ENCODE results near the gene IL16. TPM values are rescaled to one million over a fixed set of nuclear protein-coding genes. Genes with fewer than 3 reads are reported as not detected.
"Not testable (repeated sequence)": the region's sequence is repeated elsewhere in the genome, so short reads cannot be mapped to it uniquely, and the experiment has no call there.

IL16 gene
- total RNA-seq, 2 experiments from 2014 or later, result 76.0 to 81.3 TPM

- no peaks in the 10 kb centered on the region for H4K20me1 ChIP-seq (ENCODE audit: insufficient read depth, low read length)
- no peaks in the 10 kb centered on the region for H3K79me2 ChIP-seq (ENCODE audit: insufficient read depth, low read depth, low read length)
- intact Hi-C loops (cut with micrococcal nuclease; ENCODE audit: unreplicated experiment), result loop anchor here (10.0 kb wide), 1 partner anchor 178 kb away; no protein-coding TSS in a partner anchor
- BruUV-seq (replicated peaks), result no TSS peak
- no peak for TF ChIP-seq CTCF (conservative IDR thresholded peaks at IDR 0.05; ENCODE audit: low read length)
- no peak for TF ChIP-seq EZH2phosphoT487 (IDR thresholded peaks at IDR 0.05; ENCODE audit: borderline replicate concordance, low read depth, low read length)
- H3K9me2 ChIP-seq (ENCODE audit: insufficient read depth, low read length), result no peaks in the 10 kb centered on the region
- no peak for DNase-seq (ENCODE audit: low spot score)
- no peak overlapping the region for H3K4me2 ChIP-seq (ENCODE audit: low read length)
- H2AFZ ChIP-seq (ENCODE audit: low read length), result no peak overlapping the region
- H3K36me3 ChIP-seq (ENCODE audit: insufficient read depth, low read length), result no peaks in the 10 kb centered on the region
- H3K4me3 ChIP-seq (ENCODE audit: low read depth, low read length, poor library complexity, severe bottlenecking), result no peak overlapping the region
- ChIA-PET CTCF (ENCODE audit: unreplicated experiment) (interaction anchor here (5.1 kb wide), 1 partner anchor 110 kb away, joined by 58 read pairs; no protein-coding TSS in a partner anchor), POLR2A (interaction anchor here (0.5 kb wide), 1 partner anchor 872 kb away, joined by 5 read pairs; no protein-coding TSS in a partner anchor)
- H3K9me3 ChIP-seq (ENCODE audit: low read length), result no peaks in the 10 kb centered on the region
- no peak overlapping the region for H3K27ac ChIP-seq (ENCODE audit: low read depth, low read length, poor library complexity, severe bottlenecking)
- no peaks in the 10 kb centered on the region for H3K4me1 ChIP-seq (ENCODE audit: insufficient read depth, low read length, poor library complexity, severe bottlenecking)
Measured at GRCh38 chr15:81156324-81156723, 40.4 kb upstream of the IL16 start.

- no peaks in the 10 kb centered on the region for H3K9me2 ChIP-seq (ENCODE audit: insufficient read depth, low read length)
- intact Hi-C loops (cut with micrococcal nuclease; ENCODE audit: unreplicated experiment), result loop anchor here (10.0 kb wide), 1 partner anchor 177 kb away; no protein-coding TSS in a partner anchor
- H2AFZ ChIP-seq (ENCODE audit: low read length), result no peak overlapping the region
- no peaks in the 10 kb centered on the region for H3K9me3 ChIP-seq (ENCODE audit: low read length)
- TF ChIP-seq EZH2phosphoT487 (IDR thresholded peaks at IDR 0.05; ENCODE audit: borderline replicate concordance, low read depth, low read length) (no peak), CTCF (conservative IDR thresholded peaks at IDR 0.05; ENCODE audit: low read length) (no peak)
- BruUV-seq (replicated peaks), result no TSS peak
- H3K4me3 ChIP-seq (ENCODE audit: low read depth, low read length, poor library complexity, severe bottlenecking), result no peak overlapping the region
- no peak overlapping the region for H3K4me2 ChIP-seq (ENCODE audit: low read length)
- no peaks in the 10 kb centered on the region for H3K79me2 ChIP-seq (ENCODE audit: insufficient read depth, low read depth, low read length)
- no peak for DNase-seq (ENCODE audit: low spot score)
- no peaks in the 10 kb centered on the region for H4K20me1 ChIP-seq (ENCODE audit: insufficient read depth, low read length)
- H3K36me3 ChIP-seq (ENCODE audit: insufficient read depth, low read length), result no peaks in the 10 kb centered on the region
- ChIA-PET POLR2A (no interaction called here), CTCF (ENCODE audit: unreplicated experiment) (interaction anchor here (5.1 kb wide), 1 partner anchor 108 kb away, joined by 58 read pairs; no protein-coding TSS in a partner anchor)
- H3K27ac ChIP-seq (ENCODE audit: low read depth, low read length, poor library complexity, severe bottlenecking), result no peak overlapping the region
- H3K4me1 ChIP-seq (ENCODE audit: insufficient read depth, low read length, poor library complexity, severe bottlenecking), result no peaks in the 10 kb centered on the region
Measured at GRCh38 chr15:81157195-81157938, 39.3 kb upstream of the IL16 start.

- H3K36me3 ChIP-seq (ENCODE audit: insufficient read depth, low read length), result no peaks in the 10 kb centered on the region
- H3K9me3 ChIP-seq (ENCODE audit: low read length), result no peaks in the 10 kb centered on the region
- H3K4me2 ChIP-seq (ENCODE audit: low read length), result no peak overlapping the region
- no peak overlapping the region for H2AFZ ChIP-seq (ENCODE audit: low read length)
- TF ChIP-seq CTCF (conservative IDR thresholded peaks at IDR 0.05; ENCODE audit: low read length) (no peak), EZH2phosphoT487 (IDR thresholded peaks at IDR 0.05; ENCODE audit: borderline replicate concordance, low read depth, low read length) (no peak)
- H3K4me1 ChIP-seq (ENCODE audit: insufficient read depth, low read length, poor library complexity, severe bottlenecking), result no peaks in the 10 kb centered on the region
- intact Hi-C loops (cut with micrococcal nuclease; ENCODE audit: unreplicated experiment), result loop anchor here (10.0 kb wide), 1 partner anchor 177 kb away; no protein-coding TSS in a partner anchor
- no peak overlapping the region for H3K27ac ChIP-seq (ENCODE audit: low read depth, low read length, poor library complexity, severe bottlenecking)
- no peak for DNase-seq (ENCODE audit: low spot score)
- no peak overlapping the region for H3K4me3 ChIP-seq (ENCODE audit: low read depth, low read length, poor library complexity, severe bottlenecking)
- H3K79me2 ChIP-seq (ENCODE audit: insufficient read depth, low read depth, low read length), result no peaks in the 10 kb centered on the region
- no peaks in the 10 kb centered on the region for H3K9me2 ChIP-seq (ENCODE audit: insufficient read depth, low read length)
- BruUV-seq (replicated peaks), result no TSS peak
- no peaks in the 10 kb centered on the region for H4K20me1 ChIP-seq (ENCODE audit: insufficient read depth, low read length)
- POLR2A ChIA-PET, result no interaction called here
- CTCF ChIA-PET (ENCODE audit: unreplicated experiment), result no interaction called here
Measured at GRCh38 chr15:81157939-81158223, 38.8 kb upstream of the IL16 start.

- H3K4me1 ChIP-seq (ENCODE audit: insufficient read depth, low read length, poor library complexity, severe bottlenecking); H3K9me2 ChIP-seq (ENCODE audit: insufficient read depth, low read length); H3K27ac ChIP-seq (ENCODE audit: low read depth, low read length, poor library complexity, severe bottlenecking); H4K20me1 ChIP-seq (ENCODE audit: insufficient read depth, low read length); DNase-seq (ENCODE audit: low spot score); H3K9me3 ChIP-seq (ENCODE audit: low read length); CTCF ChIA-PET (ENCODE audit: unreplicated experiment); H3K36me3 ChIP-seq (ENCODE audit: insufficient read depth, low read length); BruUV-seq (replicated peaks); H3K79me2 ChIP-seq (ENCODE audit: insufficient read depth, low read depth, low read length); H2AFZ ChIP-seq (ENCODE audit: low read length); POLR2A ChIA-PET; H3K4me3 ChIP-seq (ENCODE audit: low read depth, low read length, poor library complexity, severe bottlenecking); H3K4me2 ChIP-seq (ENCODE audit: low read length): not testable (repeated sequence)
- intact Hi-C loops (cut with micrococcal nuclease; ENCODE audit: unreplicated experiment), result loop anchor here (10.0 kb wide), 1 partner anchor 176 kb away; no protein-coding TSS in a partner anchor
Measured at GRCh38 chr15:81158561-81158960, 38.1 kb upstream of the IL16 start.

Data from OCI-LY7 (cell line).